Karpas-422 (cell line): ENCODE measurements around the gene KRTAP5-10. TPM values are rescaled to one million over a fixed set of nuclear protein-coding genes. Genes with fewer than 3 reads are reported as not detected.
"Not testable (repeated sequence)": the region's sequence is repeated elsewhere in the genome, so short reads cannot be mapped to it uniquely, and the experiment has no call there.

Source experiments
- DNase-seq: peaks from one replicate; pipeline ENCODE4 v3.0.0-alpha.2; 2015
- H2AFZ ChIP-seq: fragments of 200-600 bp; sonication (generic); 2 replicates; pipeline ENCODE4 v1.6.1; 2014; ENCODE audit warnings: antibody characterized with exemption, low read length, mixed read lengths
- H3K27ac ChIP-seq: fragments of 200-600 bp; sonication (generic); 2 replicates; pipeline ENCODE4 v1.5.1; 2014; ENCODE audit warnings: mild to moderate bottlenecking, low read length, moderate library complexity
- H3K27me3 ChIP-seq: fragments of 200-600 bp; sonication (generic); 2 replicates; pipeline ENCODE4 v1.6.1; 2014; ENCODE audit warnings: low read length, mixed read lengths
- H3K36me3 ChIP-seq: fragments of 200-600 bp; sonication (generic); 2 replicates; pipeline ENCODE4 v1.6.1; 2014; ENCODE audit warnings: low read length, mixed read lengths; ENCODE audit not compliant: insufficient read depth
- H3K4me1 ChIP-seq: fragments of 200-600 bp; sonication (generic); 2 replicates; pipeline ENCODE4 v1.6.1; 2014; ENCODE audit warnings: mild to moderate bottlenecking, low read length, mixed read lengths
- H3K4me2 ChIP-seq: fragments of 200-600 bp; sonication (generic); 2 replicates; pipeline ENCODE4 v1.6.1; 2014; ENCODE audit warnings: low read length, low read depth, mild to moderate bottlenecking; ENCODE audit not compliant: poor library complexity, severe bottlenecking
- H3K4me3 ChIP-seq: fragments of 200-600 bp; sonication (generic); 2 replicates; pipeline ENCODE4 v1.5.1; 2014; ENCODE audit warnings: mild to moderate bottlenecking, antibody characterized with exemption, low read length, mixed read lengths
- H3K79me2 ChIP-seq: fragments of 200-600 bp; sonication (generic); 2 replicates; pipeline ENCODE4 v1.6.1; 2014; ENCODE audit warnings: mild to moderate bottlenecking, low read length, mixed read lengths
- H3K9ac ChIP-seq: fragments of 200-600 bp; sonication (generic); 2 replicates; pipeline ENCODE4 v1.6.0; 2014; ENCODE audit warnings: low read length
- H3K9me2 ChIP-seq: fragments of 200-600 bp; sonication (generic), shearing (Covaris generic); replicated peaks from 2 replicates; pipeline ENCODE4 v1.6.0; 2014; ENCODE audit warnings: mild to moderate bottlenecking, low read length, moderate library complexity; ENCODE audit not compliant: insufficient read depth
- H3K9me3 ChIP-seq: fragments of 300-700, 200-600 bp; sonication (generic); 2 replicates; pipeline ENCODE4 v1.6.1; 2014; ENCODE audit warnings: low read length, mixed read lengths
- H4K20me1 ChIP-seq: fragments of 200-600 bp; sonication (generic); 2 replicates; pipeline ENCODE4 v1.6.1; 2014; ENCODE audit warnings: mild to moderate bottlenecking, antibody characterized with exemption, low read length, low read depth; ENCODE audit not compliant: insufficient read depth
- total RNA-seq: library from RNA; depleted of rRNA; stranded (reverse); fragments of >200 nt; shearing (Covaris generic); gene quantifications from 2 replicates; pipeline ENCODE4 v1.2.3, GENCODE V29; 2014; ENCODE audit warnings: low replicate concordance

Gene KRTAP5-10
- total RNA-seq, 1 experiment from 2014 or later: not detected

DNA sequence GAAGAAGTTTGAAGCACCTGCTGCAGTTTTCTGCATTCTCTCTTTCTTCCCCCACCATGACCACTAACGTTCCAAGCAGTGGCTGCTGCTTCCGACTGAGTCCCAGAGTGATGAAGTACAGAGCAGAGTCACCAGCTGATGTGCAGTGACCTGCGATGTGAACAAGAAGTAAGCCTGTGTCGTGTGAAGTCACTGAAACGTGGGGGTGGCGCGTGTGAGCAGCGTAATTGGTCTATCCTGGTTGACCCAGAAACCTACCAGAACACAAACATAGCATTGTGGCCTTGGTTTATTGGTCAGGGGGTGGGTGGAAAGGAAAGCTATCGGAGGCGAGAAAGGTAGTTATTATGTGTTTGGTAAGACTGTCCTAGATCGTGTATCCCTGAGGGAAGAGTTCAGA lies 34.8 kb upstream of the KRTAP5-10 start:
- Histone ChIP-seq H3K4me2 (no peak overlapping the region), H3K9me2 (no peaks in the 10 kb centered on the region), H3K9ac (no peak overlapping the region), H3K36me3 (no peaks in the 10 kb centered on the region), H2AFZ (no peak overlapping the region), H3K4me1 (no peaks in the 10 kb centered on the region), H3K9me3 (no peaks in the 10 kb centered on the region), H3K27me3 (no peaks in the 10 kb centered on the region), H3K27ac (no peak overlapping the region), H3K79me2 (no peaks in the 10 kb centered on the region), H3K4me3 (no peak overlapping the region), H4K20me1 (no peaks in the 10 kb centered on the region)
- no peak for DNase-seq

DNA sequence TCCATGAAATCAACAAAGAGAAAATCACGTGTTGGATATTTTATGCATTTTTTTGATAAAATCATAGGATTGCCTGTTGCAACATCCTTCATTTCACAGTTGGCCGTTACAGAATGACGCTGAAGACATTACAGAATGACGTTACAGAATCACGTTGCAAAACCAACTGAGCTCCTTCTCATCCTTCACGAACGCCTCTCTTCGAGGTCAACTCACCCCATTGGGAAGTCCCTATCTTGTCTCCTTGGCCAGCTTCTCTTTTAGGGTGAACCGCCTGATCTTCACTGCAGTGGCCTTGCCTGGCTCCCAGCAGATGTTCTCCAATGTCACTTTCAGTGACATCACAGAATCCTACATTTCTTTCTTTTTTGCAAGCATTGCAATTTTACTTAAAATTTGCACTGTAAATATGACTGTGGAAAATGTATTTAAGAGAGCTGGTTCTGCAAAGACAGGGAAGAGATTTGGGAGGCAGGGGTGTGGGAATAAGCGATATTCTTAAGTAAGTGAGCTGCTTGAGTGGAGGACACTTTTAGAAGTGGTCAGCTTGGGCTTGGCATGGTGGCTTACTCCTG lies 33.2 kb upstream of the KRTAP5-10 start:
- Histone ChIP-seq H4K20me1 (no peaks in the 10 kb centered on the region), H3K27ac (no peak overlapping the region), H3K79me2 (no peaks in the 10 kb centered on the region), H3K36me3 (no peaks in the 10 kb centered on the region), H3K4me3 (no peak overlapping the region), H3K9me3 (no peaks in the 10 kb centered on the region), H3K9ac (no peak overlapping the region), H2AFZ (no peak overlapping the region), H3K9me2 (no peaks in the 10 kb centered on the region), H3K4me1 (no peaks in the 10 kb centered on the region), H3K4me2 (no peak overlapping the region), H3K27me3 (no peaks in the 10 kb centered on the region)
- no peak for DNase-seq

DNA sequence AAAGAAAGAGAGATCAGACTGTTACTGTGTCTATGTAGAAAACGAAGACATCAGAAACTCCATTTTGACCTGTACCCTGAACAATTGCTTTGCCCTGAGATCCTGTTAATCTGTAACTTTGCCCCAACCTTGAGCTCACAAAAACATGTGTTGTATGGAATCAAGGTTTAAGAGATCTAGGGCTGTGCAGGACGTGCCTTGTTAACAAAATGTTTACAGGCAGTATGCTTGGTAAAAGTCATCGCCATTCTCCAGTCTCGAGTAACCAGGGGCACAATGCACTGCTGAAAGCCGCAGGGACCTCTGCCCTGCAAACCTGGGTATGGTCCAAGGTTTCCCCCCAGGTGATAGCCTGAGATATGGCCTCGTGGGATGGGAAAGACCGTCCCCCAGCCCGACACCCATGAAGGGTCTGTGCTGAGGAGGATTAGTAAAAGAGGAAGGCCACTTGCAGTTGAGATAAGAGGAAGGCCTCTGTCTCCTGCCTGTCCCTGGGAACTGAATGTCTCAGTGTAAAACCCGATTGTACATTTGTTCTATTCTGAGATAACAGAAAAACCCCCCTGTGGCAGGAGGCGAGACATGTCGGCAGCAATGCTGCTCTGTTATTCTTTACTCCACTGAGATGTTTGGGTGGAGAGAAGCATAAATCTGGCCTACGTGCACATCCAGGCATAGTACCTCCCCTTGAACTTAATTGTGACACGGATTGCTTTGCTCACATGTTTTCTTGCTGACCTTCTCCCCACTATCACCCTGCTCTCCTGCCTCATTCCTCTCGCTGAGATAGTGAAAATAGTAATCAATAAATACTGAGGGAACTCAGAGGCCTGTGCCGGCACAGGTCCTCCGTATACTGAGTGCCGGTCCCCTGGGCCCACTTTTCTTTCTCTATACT lies 30.4 kb upstream of the KRTAP5-10 start:
- H3K27me3 ChIP-seq, H3K27ac ChIP-seq, H3K4me3 ChIP-seq, H3K4me1 ChIP-seq, H3K36me3 ChIP-seq, H3K79me2 ChIP-seq, H3K4me2 ChIP-seq, H3K9me2 ChIP-seq, H2AFZ ChIP-seq, H3K9me3 ChIP-seq, DNase-seq, H3K9ac ChIP-seq, H4K20me1 ChIP-seq: not testable (repeated sequence)

DNA sequence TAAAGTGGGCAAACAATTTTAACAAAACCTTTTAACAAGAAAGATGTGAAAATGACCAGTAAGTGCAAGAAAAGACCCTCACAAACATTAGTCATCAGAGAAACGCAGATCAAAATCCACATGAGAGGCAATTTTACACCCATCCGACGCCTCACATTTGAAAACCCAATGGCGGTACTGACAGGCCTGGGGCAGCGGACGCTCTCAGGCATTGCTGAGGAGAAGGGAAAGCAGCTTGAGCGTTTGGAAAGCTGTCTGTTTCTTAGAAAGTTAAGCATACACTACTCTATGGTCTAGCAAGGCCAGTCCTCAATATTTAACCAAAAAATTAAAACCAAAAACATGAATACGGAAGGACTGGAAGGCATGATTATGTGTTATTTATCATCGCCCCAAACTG lies 29.5 kb upstream of the KRTAP5-10 start:
- H3K9me3 ChIP-seq: no peaks in the 10 kb centered on the region
- DNase-seq: no peak
- no peak overlapping the region for H2AFZ ChIP-seq
- H3K9ac ChIP-seq: no peak overlapping the region
- H3K27ac ChIP-seq: no peak overlapping the region
- H3K4me1 ChIP-seq: no peaks in the 10 kb centered on the region
- H3K27me3 ChIP-seq: no peaks in the 10 kb centered on the region
- H3K4me3 ChIP-seq: no peak overlapping the region
- no peaks in the 10 kb centered on the region for H4K20me1 ChIP-seq
- no peaks in the 10 kb centered on the region for H3K79me2 ChIP-seq
- H3K36me3 ChIP-seq: no peaks in the 10 kb centered on the region
- H3K9me2 ChIP-seq: no peaks in the 10 kb centered on the region
- no peak overlapping the region for H3K4me2 ChIP-seq

DNA sequence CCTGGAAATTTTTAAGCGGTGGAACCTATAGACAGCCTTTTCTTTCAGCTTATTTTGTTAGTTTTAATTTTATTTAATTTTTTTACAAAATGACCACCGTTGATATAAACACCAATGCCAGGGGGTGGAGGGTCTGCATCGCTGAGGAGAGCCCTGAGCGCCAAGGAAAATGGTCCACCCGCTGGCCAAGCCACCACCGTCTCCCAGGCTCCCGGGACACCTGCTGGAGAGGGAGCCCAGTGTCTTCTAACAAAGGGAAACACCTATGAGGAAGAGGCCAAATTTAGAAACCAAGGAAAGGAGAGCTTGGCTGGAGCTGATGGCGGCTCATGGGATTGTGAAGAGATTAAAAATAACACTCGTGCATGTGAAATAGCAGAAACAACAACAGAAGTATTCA lies 27.8 kb upstream of the KRTAP5-10 start:
- H4K20me1 ChIP-seq: no peaks in the 10 kb centered on the region
- no peak overlapping the region for H3K9ac ChIP-seq
- DNase-seq: no peak
- no peaks in the 10 kb centered on the region for H3K4me1 ChIP-seq
- no peaks in the 10 kb centered on the region for H3K79me2 ChIP-seq
- no peaks in the 10 kb centered on the region for H3K27me3 ChIP-seq
- H3K27ac ChIP-seq: no peak overlapping the region
- H3K4me3 ChIP-seq: no peak overlapping the region
- H3K4me2 ChIP-seq: no peak overlapping the region
- H2AFZ ChIP-seq: no peak overlapping the region
- H3K9me2 ChIP-seq: no peaks in the 10 kb centered on the region
- H3K36me3 ChIP-seq: no peaks in the 10 kb centered on the region
- H3K9me3 ChIP-seq: no peaks in the 10 kb centered on the region

DNA sequence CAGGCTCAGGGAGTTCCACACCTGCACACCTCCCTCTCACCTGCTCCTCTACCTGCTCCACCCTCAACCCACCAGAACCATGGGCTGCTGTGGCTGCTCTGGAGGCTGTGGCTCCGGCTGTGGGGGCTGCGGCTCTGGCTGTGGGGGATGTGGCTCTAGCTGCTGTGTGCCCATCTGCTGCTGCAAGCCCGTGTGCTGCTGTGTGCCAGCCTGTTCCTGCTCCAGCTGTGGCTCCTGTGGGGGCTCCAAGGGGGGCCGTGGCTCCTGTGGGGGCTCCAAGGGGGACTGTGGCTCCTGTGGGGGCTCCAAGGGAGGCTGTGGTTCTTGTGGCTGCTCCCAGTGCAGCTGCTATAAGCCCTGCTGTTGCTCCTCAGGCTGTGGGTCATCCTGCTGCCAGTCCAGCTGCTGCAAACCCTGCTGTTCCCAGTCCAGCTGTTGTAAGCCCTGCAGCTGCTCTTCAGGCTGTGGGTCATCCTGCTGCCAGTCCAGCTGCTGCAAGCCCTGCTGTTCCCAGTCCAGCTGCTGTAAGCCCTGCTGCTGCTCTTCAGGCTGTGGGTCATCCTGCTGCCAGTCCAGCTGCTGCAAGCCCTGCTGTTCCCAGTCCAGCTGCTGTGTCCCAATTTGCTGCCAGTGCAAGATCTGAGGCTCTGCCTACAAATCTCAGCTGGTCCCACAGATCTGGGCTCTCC lies 27.2 kb upstream of the KRTAP5-10 start, which contains the start of gene KRTAP5-8:
TSS of gene KRTAP5-8 (plus strand) at position 49 of the 689 bp plus-strand sequence. CDS start at position 80, 31 bp downstream.
- H3K9me2 ChIP-seq, H3K27ac ChIP-seq, H3K27me3 ChIP-seq, H4K20me1 ChIP-seq, H3K4me1 ChIP-seq, DNase-seq, H2AFZ ChIP-seq, H3K4me3 ChIP-seq, H3K9ac ChIP-seq, H3K9me3 ChIP-seq, H3K36me3 ChIP-seq, H3K79me2 ChIP-seq, H3K4me2 ChIP-seq: not testable (repeated sequence)

DNA sequence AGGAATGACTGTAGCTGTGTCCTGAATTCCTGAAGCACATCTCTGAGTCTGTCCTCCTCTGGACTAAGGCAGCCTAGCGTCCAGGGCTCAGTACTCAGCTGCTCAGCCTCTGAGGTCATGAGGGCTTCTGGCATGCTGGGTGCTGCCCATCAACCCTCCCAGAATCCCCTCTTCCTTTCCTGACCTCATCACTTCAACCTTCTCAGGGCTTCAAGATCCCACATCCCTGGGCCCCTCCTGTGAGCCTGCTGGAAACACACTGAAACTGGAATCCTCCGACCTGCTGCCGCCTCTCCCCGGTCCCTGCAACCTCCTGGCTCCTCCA lies 26.7 kb upstream of the KRTAP5-10 start:
- Histone ChIP-seq H3K27me3 (no peaks in the 10 kb centered on the region), H3K4me1 (no peaks in the 10 kb centered on the region), H3K27ac (no peak overlapping the region), H2AFZ (no peak overlapping the region), H4K20me1 (no peaks in the 10 kb centered on the region), H3K9me2 (no peaks in the 10 kb centered on the region), H3K36me3 (no peaks in the 10 kb centered on the region), H3K4me3 (no peak overlapping the region), H3K79me2 (no peaks in the 10 kb centered on the region), H3K9me3 (no peaks in the 10 kb centered on the region), H3K4me2 (no peak overlapping the region), H3K9ac (no peak overlapping the region)
- DNase-seq: no peak

DNA sequence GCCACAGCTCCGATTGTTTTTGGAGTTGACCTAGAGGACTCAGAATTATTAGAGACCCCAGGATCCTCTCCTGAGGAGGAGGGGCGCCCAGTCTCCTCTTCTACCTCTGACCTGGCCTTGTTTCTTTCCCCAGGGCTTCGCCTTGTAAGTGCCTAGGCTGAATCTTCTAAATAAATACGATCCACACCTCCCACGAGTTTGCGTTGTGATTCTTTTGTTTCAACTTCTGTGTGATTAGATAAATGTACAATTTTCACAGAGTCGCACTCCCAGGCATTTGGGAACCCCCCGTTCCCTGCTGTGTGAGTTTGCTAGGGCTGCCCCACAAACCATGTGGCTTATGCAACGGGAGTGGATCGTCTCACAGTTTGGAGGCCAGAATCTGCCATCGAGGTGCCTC lies 26.3 kb upstream of the KRTAP5-10 start:
- Histone ChIP-seq H3K4me1 (no peaks in the 10 kb centered on the region), H3K4me2 (no peak overlapping the region), H3K79me2 (no peaks in the 10 kb centered on the region), H3K9me2 (no peaks in the 10 kb centered on the region), H3K9ac (no peak overlapping the region), H4K20me1 (no peaks in the 10 kb centered on the region), H3K27ac (no peak overlapping the region), H3K9me3 (no peaks in the 10 kb centered on the region), H3K27me3 (no peaks in the 10 kb centered on the region), H3K4me3 (no peak overlapping the region), H3K36me3 (no peaks in the 10 kb centered on the region), H2AFZ (no peak overlapping the region)
- DNase-seq: no peak
